22Rv1 (cell line): ENCODE results near the gene ELAVL1.
"Not testable (repeated sequence)": the region's sequence is repeated elsewhere in the genome, so short reads cannot be mapped to it uniquely, and the experiment has no call there.

ENCODE experiments used
- H3K27ac ChIP-seq: fragments of 450-650 bp; 2 replicates; pipeline ENCODE4 v1.5.1; 2017
- CTCF ChIP-seq: fragments of 450-650 bp; IDR thresholded peaks from 2 replicates; pipeline ENCODE4 v1.5.1; 2017; ENCODE audit warnings: mild to moderate bottlenecking
- ZFX ChIP-seq: fragments of 450-650 bp; IDR thresholded peaks from 2 replicates; pipeline ENCODE4 v1.6.1; 2017; ENCODE audit warnings: antibody characterized with exemption, borderline replicate concordance

ELAVL1 gene

GRCh38 chr19:8044018-8044417, 38.6 kb upstream of the ELAVL1 start:
- no peak overlapping the region for H3K27ac ChIP-seq
- TF ChIP-seq ZFX = no peak
- TF ChIP-seq CTCF = no peak

GRCh38 chr19:8042900-8043299, 37.5 kb upstream of the ELAVL1 start:
- no peak for TF ChIP-seq CTCF
- no peak for TF ChIP-seq ZFX
- no peak overlapping the region for H3K27ac ChIP-seq

- TF ChIP-seq ZFX (no peak), CTCF (no peak)
- no peak overlapping the region for H3K27ac ChIP-seq
Observed at GRCh38 chr19:8041531-8041931, 36.1 kb upstream of the ELAVL1 start.

- no peak overlapping the region for H3K27ac ChIP-seq
- TF ChIP-seq ZFX (no peak), CTCF (no peak)
Observed at GRCh38 chr19:8039231-8039630, 33.8 kb upstream of the ELAVL1 start.

- TF ChIP-seq ZFX = no peak
- TF ChIP-seq CTCF = no peak
Observed at GRCh38 chr19:8038815-8039214, 33.4 kb upstream of the ELAVL1 start.

GRCh38 chr19:8036434-8037099, 31.1 kb upstream of the ELAVL1 start:
- no peak overlapping the region for H3K27ac ChIP-seq
- TF ChIP-seq ZFX = no peak
- TF ChIP-seq CTCF = no peak

More at GRCh38 chr19:8038815-8039214, 33.4 kb upstream of the ELAVL1 start:
- H3K27ac ChIP-seq = no peak overlapping the region

- no peak overlapping the region for H3K27ac ChIP-seq
Observed at GRCh38 chr19:8034178-8034525, 28.7 kb upstream of the ELAVL1 start.

GRCh38 chr19:8033287-8034177, 28.1 kb upstream of the ELAVL1 start:
- H3K27ac ChIP-seq = not testable (repeated sequence)

More at GRCh38 chr19:8034178-8034525, 28.7 kb upstream of the ELAVL1 start:
- no peak for TF ChIP-seq ZFX
- no peak for TF ChIP-seq CTCF
